ENCODE data around the gene ILF2.
A peak's percentile ranks its signal among the peaks of the same experiment; 100 is the strongest.

DNA sequence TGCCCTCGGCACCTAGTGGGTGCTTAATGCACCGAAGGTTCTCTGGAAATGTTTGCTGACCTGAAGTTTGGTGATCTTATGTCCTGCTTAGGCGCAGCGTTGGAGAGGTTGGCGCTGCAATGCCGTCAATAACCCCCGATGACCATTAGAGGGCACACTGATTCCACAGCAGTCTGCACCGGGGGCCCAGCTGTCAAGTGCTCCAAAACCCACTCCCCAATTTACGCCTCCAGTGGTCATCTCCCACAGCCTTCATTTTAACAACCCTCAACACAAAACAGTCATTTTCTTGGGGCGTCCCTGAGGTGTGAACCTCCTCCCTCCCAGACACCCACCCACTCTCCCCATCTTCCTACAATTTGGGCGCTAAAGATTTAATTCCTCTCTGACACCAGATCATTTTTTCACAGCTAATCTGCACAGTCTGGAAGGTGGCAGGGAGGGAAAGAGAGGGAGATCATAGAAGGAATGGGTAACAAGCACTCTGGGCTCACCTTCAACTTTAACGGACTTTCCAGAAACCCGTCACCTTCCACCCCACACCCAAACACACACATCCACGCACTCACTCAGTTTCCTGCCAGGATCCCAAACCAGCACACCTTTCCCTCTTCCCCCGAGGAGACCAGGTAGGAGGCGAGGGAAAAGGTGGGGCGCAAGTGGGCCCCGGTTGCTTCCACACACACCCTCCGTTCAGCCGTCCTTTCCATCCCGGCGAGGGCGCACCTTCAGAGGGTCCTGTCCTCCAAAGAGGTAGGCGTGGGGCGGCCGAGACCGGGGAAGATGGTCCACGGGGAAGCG lies 7.1 kb upstream of the ILF2 start:
- TF ChIP-seq, protein P1, sequence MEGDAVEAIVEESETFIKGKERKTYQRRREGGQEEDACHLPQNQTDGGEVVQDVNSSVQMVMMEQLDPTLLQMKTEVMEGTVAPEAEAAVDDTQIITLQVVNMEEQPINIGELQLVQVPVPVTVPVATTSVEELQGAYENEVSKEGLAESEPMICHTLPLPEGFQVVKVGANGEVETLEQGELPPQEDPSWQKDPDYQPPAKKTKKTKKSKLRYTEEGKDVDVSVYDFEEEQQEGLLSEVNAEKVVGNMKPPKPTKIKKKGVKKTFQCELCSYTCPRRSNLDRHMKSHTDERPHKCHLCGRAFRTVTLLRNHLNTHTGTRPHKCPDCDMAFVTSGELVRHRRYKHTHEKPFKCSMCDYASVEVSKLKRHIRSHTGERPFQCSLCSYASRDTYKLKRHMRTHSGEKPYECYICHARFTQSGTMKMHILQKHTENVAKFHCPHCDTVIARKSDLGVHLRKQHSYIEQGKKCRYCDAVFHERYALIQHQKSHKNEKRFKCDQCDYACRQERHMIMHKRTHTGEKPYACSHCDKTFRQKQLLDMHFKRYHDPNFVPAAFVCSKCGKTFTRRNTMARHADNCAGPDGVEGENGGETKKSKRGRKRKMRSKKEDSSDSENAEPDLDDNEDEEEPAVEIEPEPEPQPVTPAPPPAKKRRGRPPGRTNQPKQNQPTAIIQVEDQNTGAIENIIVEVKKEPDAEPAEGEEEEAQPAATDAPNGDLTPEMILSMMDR (IDR thresholded peaks at IDR 0.05; ENCODE audit: borderline replicate concordance, extremely low read depth, low read length, poor library complexity, severe bottlenecking) = peak; percentile 93
- TF ChIP-seq EZH2 (IDR thresholded peaks at IDR 0.05; ENCODE audit: borderline replicate concordance, low read depth, low read length, severe bottlenecking) = no peak

Data from DND-41 (cell line).